Measurements from ENCODE around the gene APOBEC3G. TPM values are rescaled to one million over a fixed set of nuclear protein-coding genes. Genes with fewer than 3 reads are reported as not detected.

Gene APOBEC3G
- total RNA-seq, 2 experiments from 2014 or later = 44.2 to 44.3 TPM

GRCh38 chr22:39095971-39096370 is 18.9 kb downstream of the APOBEC3G start:
- H3K27me3 Mint-ChIP-seq = no peaks in the 10 kb centered on the region
- no peak for DNase-seq
- H3K36me3 Mint-ChIP-seq = peaks cover 2% of the 10 kb centered on the region
- no peak overlapping the region for H3K4me3 Mint-ChIP-seq
- H3K27ac Mint-ChIP-seq = no peak overlapping the region
- H3K9me3 Mint-ChIP-seq = no peaks in the 10 kb centered on the region
- peaks cover 83% of the 10 kb centered on the region for H3K4me1 Mint-ChIP-seq

GRCh38 chr22:39097098-39098020 is 20.3 kb downstream of the APOBEC3G start, which contains the start of gene APOBEC3H:
Gene APOBEC3H (plus strand): TSS chr22:39097244. CDS start chr22:39100279, 3,035 bp downstream.
- no peaks in the 10 kb centered on the region for H3K9me3 Mint-ChIP-seq
- peak; percentile 62 for DNase-seq
- H3K36me3 Mint-ChIP-seq = no peaks in the 10 kb centered on the region

GRCh38 chr22:39098026-39098425 is 21.0 kb downstream of the APOBEC3G start:
- DNase-seq = no peak
- Mint-ChIP-seq H3K27me3 (no peaks in the 10 kb centered on the region), H3K4me3 (peak overlapping the region; percentile 71), H3K9me3 (no peaks in the 10 kb centered on the region), H3K36me3 (no peaks in the 10 kb centered on the region), H3K4me1 (peaks cover 62% of the 10 kb centered on the region), H3K27ac (peak overlapping the region; percentile 86)

More at GRCh38 chr22:39097098-39098020, 20.3 kb downstream of the APOBEC3G start, which contains the start of gene APOBEC3H:
- H3K27ac Mint-ChIP-seq = peak within 1 kb of the TSS; percentile 86
- no peaks in the 10 kb centered on the region for H3K27me3 Mint-ChIP-seq
- H3K4me3 Mint-ChIP-seq = peak within 1 kb of the TSS; percentile 71
- H3K4me1 Mint-ChIP-seq = peaks cover 69% of the 10 kb centered on the region

DNA sequence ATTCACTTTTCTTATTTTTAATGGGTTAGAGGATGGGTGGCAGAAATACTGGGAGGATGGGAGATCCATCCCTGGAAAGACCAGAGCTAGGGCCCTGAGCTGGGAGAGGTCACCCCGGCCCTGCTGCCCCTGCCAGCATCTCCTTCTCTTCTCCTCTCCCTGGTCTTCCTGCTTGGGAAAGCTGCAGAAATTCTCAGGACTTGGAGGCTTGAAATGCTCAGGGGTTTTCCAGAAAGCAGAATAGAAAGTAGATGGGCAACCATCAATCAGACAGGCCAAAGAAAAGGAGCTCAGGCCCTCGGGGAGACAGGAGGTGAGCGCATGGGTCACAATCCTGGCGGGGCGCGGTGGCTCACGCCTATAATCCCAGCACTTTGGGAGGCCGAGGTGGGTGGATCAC is 21.5 kb downstream of the APOBEC3G start:
- H3K27me3 Mint-ChIP-seq = no peaks in the 10 kb centered on the region
- H3K4me3 Mint-ChIP-seq = peak overlapping the region; percentile 22
- H3K9me3 Mint-ChIP-seq = no peaks in the 10 kb centered on the region
- H3K4me1 Mint-ChIP-seq = peaks cover 60% of the 10 kb centered on the region
- no peak for DNase-seq
- no peaks in the 10 kb centered on the region for H3K36me3 Mint-ChIP-seq
- H3K27ac Mint-ChIP-seq = peak overlapping the region; percentile 70

GRCh38 chr22:39101226-39101625 is 24.2 kb downstream of the APOBEC3G start:
- H3K27me3 Mint-ChIP-seq = no peaks in the 10 kb centered on the region
- no peak overlapping the region for H3K4me3 Mint-ChIP-seq
- no peaks in the 10 kb centered on the region for H3K9me3 Mint-ChIP-seq
- H3K4me1 Mint-ChIP-seq = peaks cover 40% of the 10 kb centered on the region
- no peak overlapping the region for H3K27ac Mint-ChIP-seq
- H3K36me3 Mint-ChIP-seq = no peaks in the 10 kb centered on the region
- no peak for DNase-seq

DNA sequence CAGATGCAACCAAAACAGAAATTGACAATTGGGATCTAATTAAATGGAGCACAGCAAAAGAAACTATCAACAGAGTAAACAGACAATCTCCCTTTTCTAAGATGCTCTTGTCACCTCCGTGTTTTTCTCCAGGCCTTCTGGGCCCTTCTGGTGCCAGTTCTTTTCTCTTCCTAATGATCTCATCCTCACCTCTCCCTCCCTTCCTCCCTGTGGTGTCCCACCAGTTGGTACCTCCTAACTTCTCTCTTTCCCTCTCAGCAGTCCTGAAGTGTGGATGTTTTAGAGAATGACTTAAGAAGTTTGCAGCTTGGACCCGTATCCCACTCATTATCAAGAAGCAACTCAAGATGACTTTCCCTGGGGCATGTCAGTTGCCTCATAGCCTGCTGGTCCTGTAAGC is 26.4 kb downstream of the APOBEC3G start:
- Mint-ChIP-seq H3K4me1 (peaks cover 21% of the 10 kb centered on the region), H3K27me3 (no peaks in the 10 kb centered on the region), H3K36me3 (no peaks in the 10 kb centered on the region), H3K27ac (no peak overlapping the region), H3K4me3 (no peak overlapping the region), H3K9me3 (no peaks in the 10 kb centered on the region)
- DNase-seq = no peak

DNA sequence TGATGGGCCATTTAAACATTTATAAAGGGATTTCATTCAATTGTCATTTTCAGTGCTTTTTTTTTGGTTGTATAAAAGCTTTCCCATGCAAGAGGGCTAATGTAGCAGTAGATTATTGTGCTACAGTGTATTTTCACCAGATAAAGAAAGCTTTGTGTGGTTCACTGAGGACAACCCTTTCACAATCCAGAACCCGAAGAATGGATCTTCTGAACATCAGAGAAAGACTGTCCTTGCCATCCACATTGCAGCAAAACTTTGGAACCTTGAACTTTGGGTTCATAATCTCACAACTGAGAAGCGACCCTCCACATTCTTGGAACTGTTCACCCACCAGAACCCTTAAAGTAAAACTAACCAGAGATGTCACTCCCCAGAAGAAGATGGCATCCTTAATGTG is 29.3 kb downstream of the APOBEC3G start:
- H3K27me3 Mint-ChIP-seq = no peaks in the 10 kb centered on the region
- H3K9me3 Mint-ChIP-seq = no peaks in the 10 kb centered on the region
- peaks cover 5% of the 10 kb centered on the region for H3K4me1 Mint-ChIP-seq
- no peaks in the 10 kb centered on the region for H3K36me3 Mint-ChIP-seq
- no peak overlapping the region for H3K4me3 Mint-ChIP-seq
- DNase-seq = no peak
- no peak overlapping the region for H3K27ac Mint-ChIP-seq

GRCh38 chr22:39108487-39108886 is 31.4 kb downstream of the APOBEC3G start:
- Mint-ChIP-seq H3K27ac (no peak overlapping the region), H3K36me3 (no peaks in the 10 kb centered on the region), H3K9me3 (no peaks in the 10 kb centered on the region), H3K4me1 (peaks cover 9% of the 10 kb centered on the region), H3K27me3 (no peaks in the 10 kb centered on the region), H3K4me3 (no peak overlapping the region)
- DNase-seq = no peak

DNA sequence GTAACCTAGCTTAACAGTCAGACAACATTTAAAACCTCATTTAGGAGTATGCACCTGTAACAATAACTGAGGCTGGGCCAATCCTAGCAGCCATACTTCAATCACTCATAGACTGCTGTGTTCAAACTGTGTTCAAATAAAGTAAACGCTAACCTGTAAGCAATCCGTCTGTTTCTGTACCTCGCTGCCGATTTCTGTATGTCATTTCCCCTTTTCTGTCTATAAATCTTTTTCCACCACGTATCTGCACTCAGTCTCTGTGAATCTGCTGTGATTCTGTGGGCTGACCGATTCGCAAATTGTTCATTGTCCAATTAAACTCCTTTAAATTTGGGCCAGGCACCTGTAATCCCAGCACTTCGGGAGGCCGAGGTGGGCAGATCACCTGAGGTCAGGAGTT is 32.3 kb downstream of the APOBEC3G start:
- no peak for DNase-seq
- Mint-ChIP-seq H3K27ac (no peak overlapping the region), H3K4me1 (peaks cover 17% of the 10 kb centered on the region), H3K27me3 (no peaks in the 10 kb centered on the region), H3K36me3 (no peaks in the 10 kb centered on the region), H3K9me3 (no peaks in the 10 kb centered on the region), H3K4me3 (no peak overlapping the region)

GRCh38 chr22:39110631-39111561 is 33.8 kb downstream of the APOBEC3G start:
- Mint-ChIP-seq H3K9me3 (no peaks in the 10 kb centered on the region), H3K27me3 (no peaks in the 10 kb centered on the region), H3K27ac (no peak overlapping the region), H3K36me3 (no peaks in the 10 kb centered on the region), H3K4me1 (peaks cover 30% of the 10 kb centered on the region), H3K4me3 (no peak overlapping the region)
- DNase-seq = no peak

DNA sequence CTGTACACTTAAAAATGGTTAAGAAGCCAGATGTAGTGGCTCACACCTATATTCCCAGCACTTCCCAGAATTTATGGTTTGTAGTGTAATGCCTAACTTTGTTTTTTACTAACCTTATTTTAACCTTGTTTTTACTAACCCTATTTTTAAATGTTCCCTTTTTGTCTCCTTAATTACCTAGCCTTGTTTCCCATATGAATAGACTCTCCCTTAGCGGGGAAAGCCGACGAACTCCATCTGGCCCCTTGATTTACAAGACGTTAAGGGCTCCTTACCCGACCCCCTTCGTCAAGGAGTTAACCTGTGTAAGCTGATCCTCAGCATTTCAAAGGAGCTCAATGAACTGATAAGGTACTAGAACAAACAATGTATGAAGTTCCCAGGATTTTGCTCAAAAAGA is 37.0 kb downstream of the APOBEC3G start:
- H3K9me3 Mint-ChIP-seq = no peaks in the 10 kb centered on the region
- H3K36me3 Mint-ChIP-seq = no peaks in the 10 kb centered on the region
- H3K27ac Mint-ChIP-seq = no peak overlapping the region
- no peaks in the 10 kb centered on the region for H3K27me3 Mint-ChIP-seq
- DNase-seq = no peak
- no peak overlapping the region for H3K4me3 Mint-ChIP-seq
- peaks cover 58% of the 10 kb centered on the region for H3K4me1 Mint-ChIP-seq

GRCh38 chr22:39115570-39115969 is 38.5 kb downstream of the APOBEC3G start:
- DNase-seq = no peak
- Mint-ChIP-seq H3K9me3 (no peaks in the 10 kb centered on the region), H3K36me3 (no peaks in the 10 kb centered on the region), H3K4me3 (no peak overlapping the region), H3K27ac (peak overlapping the region; percentile 55), H3K27me3 (no peaks in the 10 kb centered on the region), H3K4me1 (peaks cover 58% of the 10 kb centered on the region)

GRCh38 chr22:39115977-39116621 is 39.0 kb downstream of the APOBEC3G start:
- peaks cover 54% of the 10 kb centered on the region for H3K4me1 Mint-ChIP-seq
- peak overlapping the region; percentile 83 for H3K27ac Mint-ChIP-seq
- H3K9me3 Mint-ChIP-seq = no peaks in the 10 kb centered on the region
- H3K36me3 Mint-ChIP-seq = no peaks in the 10 kb centered on the region
- H3K4me3 Mint-ChIP-seq = peak overlapping the region; percentile 18
- no peak for DNase-seq
- H3K27me3 Mint-ChIP-seq = no peaks in the 10 kb centered on the region

DNA sequence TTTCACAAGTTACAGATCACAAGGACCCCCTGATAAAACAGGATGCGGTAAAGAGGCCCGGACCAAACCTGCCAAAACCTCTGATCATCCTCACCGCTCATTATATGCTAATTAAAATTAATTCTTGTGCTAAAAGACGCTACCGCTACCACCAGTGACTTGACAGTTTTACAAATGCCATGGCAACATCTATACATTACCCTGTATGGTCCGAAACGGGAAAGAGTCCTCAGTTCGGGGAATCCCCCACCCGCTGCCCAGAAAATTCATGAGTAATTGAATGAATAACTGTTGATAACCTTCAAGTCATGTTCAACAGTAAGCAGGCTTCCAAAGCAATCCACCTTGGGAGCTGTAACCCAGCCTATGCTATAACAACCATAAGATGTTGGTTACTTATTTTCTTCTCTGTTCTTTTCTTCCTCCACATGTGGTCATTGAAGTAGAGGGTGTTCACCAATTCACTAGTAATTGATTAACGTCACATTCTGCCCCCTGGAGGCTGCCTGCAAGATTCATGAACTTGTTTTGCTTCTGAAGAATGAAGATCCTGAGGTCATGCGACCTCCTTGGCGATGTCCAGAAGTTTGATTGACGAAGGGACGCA is 40.6 kb downstream of the APOBEC3G start:
- Mint-ChIP-seq H3K27ac (peak overlapping the region; percentile 83), H3K4me3 (peak overlapping the region; percentile 39), H3K9me3 (no peaks in the 10 kb centered on the region), H3K36me3 (no peaks in the 10 kb centered on the region), H3K4me1 (peaks cover 57% of the 10 kb centered on the region), H3K27me3 (no peaks in the 10 kb centered on the region)
- peak; percentile 79 for DNase-seq
